ENCODE results near the gene RTN4RL1. TPM values are rescaled to one million over a fixed set of nuclear protein-coding genes. Genes with fewer than 3 reads are reported as not detected.
A peak's percentile ranks its signal among the peaks of the same experiment; 100 is the strongest.

RTN4RL1 gene
- polyA plus RNA-seq, 1 donor = 2.9 TPM

DNA sequence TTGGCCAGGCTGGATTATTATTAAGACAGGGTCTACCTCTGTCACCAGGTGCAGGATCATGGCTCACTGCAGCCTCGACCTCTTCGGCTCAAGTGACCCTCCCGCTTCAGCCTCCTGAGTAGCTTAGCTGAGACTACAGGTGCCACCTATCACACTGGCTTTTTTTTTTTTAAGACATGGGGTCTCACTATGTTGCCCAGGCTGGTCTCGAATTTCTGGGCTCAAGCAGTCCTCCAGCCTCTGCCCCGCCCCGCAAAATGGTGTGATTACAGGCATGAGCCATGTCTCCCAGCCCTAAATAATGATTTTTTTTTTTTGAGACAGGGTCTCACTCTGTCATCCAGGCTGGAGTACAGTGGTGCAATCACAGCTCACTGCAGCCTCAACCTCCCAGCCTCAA is 22.5 kb upstream of the RTN4RL1 start:
- DNase-seq = no peak

DNA sequence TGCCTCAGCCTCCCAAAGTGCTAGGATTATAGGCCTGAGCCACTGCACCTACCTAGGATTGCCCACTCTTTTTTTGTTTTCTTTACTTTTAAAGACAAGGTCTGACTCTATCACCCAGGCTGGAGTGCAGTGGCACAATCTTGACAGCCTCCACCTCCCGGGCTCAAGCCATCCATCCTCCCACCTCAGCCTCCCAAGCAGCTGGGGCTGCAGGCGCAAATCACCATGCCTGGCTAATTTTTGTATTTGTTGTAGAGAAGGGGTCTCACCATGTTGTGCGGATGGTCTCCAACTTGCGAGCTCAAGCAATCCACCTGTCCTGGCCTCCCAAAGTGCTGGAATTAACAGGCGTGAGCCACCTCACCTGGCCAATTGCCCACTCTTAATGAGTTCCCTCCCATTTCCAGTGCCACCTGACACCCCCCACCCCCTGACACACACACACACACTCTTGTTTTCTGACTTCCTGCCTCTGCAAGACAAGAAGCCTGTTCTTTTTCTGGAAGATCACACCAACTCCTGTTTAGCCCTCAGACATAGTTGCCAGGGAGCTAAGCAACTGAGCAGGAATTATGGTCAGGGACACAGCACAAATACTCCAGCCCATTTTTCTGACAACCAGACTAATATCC is 19.2 kb upstream of the RTN4RL1 start:
- no peak for DNase-seq

DNA sequence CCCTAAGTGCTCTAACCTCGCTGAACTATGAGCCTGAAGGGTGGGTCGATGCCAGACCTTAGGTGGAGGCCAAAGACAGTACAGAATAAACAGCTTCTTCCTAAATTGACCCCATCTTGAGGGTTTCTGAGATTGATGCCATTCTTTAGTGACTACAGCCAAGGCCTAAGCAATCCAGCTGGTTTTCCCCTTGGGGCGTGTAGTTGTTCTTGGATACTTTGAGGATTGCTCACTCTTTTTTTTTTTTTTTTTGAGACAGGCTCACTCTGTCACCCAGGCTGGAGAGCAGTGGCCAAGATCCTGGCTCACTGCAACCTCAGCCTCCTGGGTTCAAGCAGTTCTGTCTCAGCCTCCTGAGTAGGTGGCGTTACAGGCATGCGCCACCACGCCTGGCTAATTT is 18.7 kb upstream of the RTN4RL1 start:
- no peak for DNase-seq

DNA sequence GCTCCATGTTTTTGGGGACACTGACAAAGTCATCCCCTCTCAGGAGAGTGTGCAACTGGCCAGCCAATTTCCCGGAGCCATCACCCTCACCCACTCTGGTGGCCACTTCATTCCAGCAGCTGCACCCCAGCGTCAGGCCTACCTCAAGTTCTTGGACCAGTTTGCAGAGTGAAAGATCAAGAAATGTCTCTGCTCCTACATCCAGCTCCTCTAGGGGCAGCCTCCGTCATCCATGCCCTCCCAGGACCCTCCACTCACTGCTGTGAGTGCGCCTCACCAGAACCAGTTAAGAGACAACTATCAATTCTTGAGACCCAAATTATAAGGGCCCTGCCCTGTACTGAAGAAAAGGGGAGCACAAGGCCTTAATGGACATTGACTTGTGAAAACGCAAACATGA is 17.8 kb upstream of the RTN4RL1 start:
- no peak for DNase-seq

DNA sequence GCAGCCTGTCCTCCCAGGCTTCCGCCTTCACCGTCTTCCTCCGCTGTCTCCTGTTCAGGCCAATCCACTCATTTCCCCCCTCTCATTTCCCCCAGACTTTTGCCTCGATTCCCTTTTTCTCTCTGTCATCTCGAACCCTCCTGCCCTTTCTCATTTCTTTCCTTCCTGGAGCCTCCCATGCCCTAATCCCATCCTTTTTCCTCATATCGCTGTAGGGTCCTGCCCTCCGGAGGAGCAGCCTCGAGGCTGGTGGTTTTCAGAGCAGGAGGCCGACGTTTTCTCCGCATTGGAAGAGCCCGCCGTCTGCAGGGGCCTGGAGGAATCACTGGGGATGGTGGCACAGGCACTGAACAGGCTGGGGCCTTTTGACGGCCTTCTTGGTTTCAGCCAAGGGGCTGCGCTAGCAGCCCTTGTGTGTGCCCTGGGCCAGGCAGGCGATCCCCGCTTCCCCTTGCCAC is 17.3 kb upstream of the RTN4RL1 start:
- no peak for DNase-seq

DNA sequence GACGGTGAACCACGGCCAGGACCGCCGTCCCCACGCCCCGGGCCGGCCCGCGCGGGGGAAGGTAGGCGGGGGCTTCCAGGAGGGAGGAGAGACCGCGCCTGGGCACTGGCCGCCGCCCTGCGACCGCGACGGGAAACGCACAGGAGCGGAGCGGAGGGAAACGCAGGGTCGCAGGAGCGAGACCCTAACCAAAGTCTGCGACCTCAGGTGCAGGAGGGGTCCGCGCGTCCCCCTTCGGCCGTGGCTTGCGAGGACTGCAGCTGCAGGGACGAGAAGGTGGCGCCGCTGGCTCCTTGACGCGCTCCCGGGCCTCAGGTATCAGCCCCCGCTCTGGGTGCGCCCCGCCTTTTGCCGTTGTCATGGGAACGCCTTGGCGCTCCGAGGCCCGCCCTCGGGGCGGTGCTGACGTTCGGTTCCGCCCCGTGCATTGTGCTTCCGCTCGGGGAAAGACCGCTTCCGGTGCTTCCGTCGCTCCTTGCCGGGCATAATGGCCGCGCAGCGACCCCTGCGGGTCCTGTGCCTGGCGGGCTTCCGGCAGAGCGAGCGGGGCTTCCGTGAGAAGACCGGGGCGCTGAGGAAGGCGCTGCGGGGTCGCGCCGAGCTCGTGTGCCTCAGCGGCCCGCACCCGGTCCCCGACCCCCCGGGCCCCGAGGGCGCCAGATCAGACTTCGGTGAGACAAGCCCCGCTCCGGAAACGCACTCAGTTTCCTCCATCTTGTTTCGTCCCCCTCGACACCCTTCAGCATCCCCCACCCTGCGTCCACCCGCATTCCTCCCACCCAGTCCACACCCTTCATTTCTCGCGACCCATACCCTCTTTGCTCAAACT is 16.6 kb upstream of the RTN4RL1 start, which contains the start of gene OVCA2:
Gene OVCA2, plus strand, starts transcription at position 462 of the 829 bp plus-strand sequence. Its CDS starts 26 bp downstream, at position 488.
- DNase-seq = peak; percentile 95

DNA sequence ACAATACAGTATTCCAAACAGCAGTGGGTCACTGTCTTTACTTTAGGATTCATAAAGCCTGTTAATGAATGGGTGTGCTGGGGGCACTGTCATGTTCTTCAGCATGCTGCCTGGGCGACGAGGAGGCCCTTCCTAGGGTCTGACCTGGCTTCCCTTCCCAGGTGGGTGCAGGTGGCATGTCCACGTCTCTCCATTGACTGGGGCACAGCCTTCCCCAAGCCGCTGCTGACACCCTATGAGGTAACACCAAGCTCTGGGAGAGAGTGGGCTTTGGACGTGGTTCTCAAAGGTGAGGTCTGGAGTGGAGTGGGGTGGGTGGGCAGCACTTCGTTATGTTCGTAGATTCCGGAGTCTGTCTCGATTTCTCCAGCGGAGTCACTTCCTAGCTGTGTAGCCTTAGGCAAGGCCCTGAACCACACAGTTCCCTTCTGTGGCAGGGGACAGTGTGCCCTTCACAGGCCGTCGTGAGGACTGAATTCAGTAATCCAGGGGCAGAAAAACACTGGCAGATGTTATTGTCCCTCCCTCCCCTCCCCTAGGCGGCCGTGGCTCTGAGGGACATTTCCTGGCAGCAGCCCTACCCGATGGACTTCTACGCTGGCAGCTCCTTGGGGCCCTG is 15.9 kb upstream of the RTN4RL1 start:
- no peak for DNase-seq

DNA sequence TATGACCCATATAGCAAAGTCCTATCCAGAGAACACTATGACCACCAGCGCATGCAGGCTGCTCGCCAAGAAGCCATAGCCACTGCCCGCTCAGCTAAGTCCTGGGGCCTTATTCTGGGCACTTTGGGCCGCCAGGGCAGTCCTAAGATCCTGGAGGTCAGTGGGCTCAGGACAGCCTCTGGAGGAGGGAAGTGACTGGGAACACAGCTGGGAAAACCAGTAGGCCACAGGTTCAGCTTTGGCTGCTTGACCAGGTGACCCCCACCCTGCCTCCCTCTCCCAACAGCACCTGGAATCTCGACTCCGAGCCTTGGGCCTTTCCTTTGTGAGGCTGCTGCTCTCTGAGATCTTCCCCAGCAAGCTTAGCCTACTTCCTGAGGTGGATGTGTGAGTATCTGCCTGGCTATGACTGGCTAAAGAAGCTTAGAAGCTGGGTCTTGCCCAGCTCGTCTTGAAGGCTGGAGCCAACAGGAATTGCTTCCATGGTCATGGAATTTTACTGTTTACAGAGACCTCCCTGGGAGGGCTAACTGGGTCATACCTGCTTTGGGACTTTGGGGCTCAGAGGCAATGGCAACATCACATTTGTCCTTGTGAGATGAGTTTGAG is 15.2 kb upstream of the RTN4RL1 start:
- DNase-seq = no peak

DNA sequence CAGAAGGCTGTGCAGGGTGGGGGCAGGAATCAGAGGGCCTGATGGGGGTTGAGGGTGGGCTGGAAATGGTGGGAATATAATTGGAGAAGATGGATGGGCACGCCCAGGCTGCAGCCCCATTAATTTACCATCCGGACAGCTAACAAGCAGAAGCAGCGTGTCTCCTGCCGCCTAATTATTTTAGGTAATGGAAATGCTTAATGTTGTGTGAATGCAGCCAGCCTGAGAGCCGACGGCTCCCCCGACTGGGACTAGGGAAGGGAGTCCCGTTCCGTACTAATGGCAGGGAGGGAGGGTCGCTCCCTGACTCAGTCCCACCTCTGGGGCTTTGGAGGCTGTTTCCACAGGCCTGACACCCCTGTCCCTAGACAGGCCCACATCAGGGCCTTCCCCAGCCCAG is 12.0 kb upstream of the RTN4RL1 start:
- no peak for DNase-seq

DNA sequence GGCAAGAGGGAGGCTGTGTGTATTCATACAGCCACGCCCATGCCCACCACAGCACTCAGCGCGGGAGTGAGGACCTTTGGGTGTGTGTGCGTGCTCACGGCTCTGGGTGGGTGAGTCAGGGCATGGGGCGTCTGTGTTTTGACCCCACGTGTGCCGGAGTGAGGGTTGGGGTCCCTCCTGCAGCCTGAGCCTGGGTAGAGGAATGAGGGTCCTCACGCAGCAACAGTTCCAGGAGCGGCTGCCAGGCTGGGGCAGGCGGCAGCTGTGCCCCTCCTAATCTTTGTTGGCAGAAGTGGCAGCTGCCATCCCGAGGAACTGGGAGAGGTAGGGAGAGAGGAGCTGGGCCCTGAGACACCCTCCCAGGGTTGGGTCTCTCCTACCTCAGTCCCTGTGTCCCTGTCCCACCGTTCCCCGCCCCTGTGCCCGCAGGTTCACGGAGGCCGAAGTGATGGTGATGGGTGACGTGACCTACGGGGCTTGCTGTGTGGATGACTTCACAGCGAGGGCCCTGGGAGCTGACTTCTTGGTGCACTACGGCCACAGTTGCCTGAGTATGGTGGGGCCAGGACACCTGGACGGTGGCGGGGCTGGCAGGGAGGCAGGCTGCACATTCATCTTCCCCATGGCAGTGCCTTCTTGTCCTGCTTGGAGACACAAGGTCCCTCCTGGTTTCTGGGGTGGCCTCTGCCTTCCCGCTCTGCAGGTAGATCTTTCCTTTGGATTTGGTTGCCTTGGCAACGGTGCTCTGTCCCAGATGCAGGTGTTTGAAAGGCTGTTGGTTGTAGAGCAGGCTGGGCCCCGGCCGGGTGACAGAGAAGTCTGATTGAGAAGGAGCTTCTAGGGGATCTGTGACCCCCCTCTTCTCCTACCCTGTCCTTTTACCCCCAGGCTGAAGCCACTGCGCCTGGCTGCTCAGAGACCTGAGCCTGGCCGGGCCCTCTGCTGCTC is 10.7 kb upstream of the RTN4RL1 start:
- DNase-seq = no peak

DNA sequence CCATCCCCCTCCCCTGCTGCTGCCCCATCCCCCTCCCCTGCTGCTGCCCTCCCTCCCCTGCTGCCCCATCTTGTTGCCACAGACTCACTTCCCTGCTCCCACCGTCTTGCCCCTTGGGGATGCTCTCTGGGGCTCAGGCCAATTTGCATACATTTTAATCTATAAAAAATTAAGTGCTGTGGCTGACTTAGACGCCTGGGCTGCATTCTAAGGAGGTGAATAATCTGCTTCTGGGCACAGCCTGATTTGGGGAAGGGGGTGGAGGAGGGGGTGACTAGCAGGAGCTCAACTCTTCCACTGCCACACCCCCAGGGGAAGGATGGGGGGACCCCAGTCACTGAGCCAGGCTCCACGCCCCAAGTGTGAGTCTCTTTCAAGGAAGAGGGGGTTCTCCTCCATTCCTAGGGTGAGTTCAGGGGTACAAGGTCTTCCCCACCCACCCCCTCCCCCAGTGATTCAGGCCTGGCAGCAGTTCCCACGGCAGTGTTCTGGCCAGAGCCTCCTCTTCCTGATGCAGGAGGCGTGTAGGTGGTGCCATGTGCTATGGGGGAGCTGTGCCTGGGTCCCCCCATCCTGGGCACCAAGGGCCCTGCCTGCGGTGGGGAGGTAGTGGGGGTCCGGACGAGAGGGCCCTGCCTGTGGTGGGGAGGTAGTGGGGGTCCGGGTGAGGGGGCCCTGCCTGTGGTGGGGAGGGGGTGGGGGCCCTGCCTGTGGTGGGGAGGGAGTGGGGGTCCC is 9.8 kb upstream of the RTN4RL1 start:
- DNase-seq = no peak

DNA sequence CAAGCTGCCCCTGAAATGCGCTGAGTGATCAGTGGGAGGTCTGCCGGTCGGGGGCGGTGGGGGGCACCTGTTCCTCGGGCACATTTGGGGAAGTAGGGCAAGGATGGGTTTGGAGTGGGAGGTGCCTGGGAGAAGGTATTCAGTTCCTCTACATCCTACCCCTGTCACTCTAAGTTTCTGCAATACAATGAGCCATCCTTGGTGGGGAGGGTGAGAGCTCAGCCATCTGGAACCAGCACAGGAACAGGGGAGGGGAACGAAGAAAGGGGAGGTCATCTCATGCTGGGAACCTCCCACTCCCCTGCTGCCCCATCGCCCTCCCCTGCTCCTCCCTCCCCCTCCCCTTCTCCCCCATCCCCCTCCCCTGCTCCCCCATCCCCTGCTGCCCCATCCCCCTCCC is 9.0 kb upstream of the RTN4RL1 start:
- DNase-seq = no peak

DNA sequence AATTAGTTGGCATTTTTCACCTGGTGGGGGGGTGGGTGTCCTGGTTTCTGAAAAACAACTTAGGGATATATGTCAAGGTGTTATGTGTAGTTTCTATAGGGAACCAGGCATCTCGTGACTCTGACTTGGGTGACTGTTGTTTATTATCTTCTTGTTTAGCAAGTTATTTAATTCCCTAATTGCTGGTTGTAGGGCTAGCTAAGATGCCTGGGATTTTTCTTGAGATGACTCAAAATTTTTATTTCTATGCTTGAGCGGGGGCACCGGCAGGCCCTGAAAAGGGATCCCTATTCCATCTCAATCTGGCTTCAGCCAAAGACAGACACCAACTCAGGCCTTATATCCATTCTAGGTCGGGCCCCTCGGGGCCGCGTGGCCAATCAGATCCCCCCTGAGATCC is 8.0 kb upstream of the RTN4RL1 start:
- DNase-seq = no peak

DNA sequence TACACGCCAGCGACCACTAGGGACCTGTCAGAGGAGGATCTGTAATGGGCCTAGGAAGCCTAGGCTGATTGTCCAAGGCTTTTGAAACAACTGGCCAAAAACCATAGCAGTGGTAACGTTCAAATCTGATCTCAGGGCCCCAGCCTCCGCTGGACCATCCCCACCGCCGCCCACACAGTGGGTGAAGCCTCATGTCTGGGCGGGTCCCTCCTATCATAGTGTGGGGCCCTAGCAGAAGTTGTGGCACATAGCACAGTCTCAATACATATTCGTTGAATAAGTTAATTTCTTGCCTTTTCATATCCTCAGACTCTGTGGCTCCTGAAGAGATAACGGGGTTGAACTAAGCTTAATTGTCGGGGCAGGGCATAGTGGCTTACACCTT is 5.6 kb upstream of the RTN4RL1 start:
- DNase-seq = no peak

DNA sequence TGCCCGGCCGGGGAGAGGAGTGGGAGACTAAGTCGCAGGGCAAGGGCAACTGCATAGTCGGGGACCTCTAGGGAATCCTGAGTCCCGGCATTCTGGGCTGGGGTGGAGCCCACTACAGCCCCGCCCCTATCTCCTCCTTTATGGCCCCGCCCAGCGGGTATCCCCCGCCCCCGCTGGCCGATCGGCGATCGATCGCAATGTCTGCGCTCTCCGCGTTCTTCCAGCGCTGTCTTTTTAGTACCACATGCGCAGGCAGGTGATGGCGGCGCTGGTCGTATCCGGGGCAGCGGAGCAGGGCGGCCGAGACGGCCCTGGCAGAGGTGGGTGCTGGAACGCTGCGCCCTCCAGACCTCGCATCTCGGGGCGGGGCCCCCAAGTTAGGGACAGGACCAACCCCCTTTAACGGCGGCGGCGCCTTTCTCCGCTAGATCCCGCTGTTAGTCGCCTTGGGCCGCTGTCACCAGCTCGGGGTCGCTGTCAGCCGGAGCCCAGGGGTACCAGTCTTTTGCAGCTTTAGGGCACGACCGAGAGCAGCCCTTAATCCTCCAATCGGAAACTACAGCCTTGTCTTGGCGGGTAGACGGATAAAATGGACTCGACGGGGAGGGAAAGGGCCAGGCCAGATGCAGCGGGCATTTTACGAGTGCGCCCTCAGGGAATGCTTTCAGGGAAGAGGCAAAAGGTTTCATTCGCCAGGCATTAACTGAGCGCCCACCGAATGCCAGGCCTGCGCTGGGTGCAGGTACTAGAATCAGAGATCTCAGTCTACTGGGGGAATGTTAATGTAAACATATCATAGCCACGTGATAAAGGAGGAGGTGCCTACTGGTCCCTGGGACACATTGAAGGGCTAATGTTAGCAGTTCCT is 5.0 kb upstream of the RTN4RL1 start, which contains the start of gene DPH1:
Gene DPH1, plus strand, starts transcription at position 243 of the 868 bp plus-strand sequence. Its CDS starts 17 bp downstream, at position 260.
- DNase-seq = peak; percentile 88

DNA sequence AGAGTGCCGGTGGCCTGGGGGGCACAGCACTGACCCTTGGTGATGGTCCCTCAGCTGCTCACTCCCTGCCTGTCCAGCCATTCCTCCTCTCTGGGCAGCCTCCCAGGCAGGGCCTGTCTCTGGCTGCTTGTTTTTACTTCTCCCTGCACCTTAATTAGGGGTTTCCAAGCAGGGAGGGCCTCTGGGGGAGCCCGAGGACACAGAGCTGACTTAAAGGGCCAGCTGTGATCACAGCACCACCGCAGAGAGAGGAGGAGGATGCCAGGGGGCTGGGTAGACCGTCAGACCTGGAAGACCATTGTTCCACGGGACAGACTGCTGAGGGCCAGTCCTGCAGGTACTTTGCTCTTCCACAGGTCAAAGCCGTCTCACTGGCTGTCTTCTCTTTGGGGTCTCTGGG is 3.6 kb upstream of the RTN4RL1 start:
- no peak for DNase-seq

DNA sequence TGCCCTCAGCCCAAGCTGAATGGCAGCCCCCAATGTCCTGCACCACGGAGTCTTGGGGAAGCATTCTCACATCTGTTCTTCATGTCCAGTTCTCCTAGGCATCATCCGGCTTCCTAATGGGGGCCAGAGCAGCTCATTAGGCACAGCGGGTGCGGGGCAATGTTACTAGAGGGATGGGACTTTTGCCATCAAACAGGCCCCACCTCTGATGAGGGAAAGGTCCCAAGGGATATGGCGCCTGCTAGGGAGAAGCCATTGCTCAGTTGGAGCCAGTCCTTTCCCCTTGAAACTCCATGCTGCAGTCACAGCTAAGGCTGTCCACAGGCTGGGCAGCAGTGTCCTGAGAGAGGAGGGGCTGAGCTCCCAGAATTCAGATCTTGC is 3.1 kb upstream of the RTN4RL1 start:
- DNase-seq = no peak

DNA sequence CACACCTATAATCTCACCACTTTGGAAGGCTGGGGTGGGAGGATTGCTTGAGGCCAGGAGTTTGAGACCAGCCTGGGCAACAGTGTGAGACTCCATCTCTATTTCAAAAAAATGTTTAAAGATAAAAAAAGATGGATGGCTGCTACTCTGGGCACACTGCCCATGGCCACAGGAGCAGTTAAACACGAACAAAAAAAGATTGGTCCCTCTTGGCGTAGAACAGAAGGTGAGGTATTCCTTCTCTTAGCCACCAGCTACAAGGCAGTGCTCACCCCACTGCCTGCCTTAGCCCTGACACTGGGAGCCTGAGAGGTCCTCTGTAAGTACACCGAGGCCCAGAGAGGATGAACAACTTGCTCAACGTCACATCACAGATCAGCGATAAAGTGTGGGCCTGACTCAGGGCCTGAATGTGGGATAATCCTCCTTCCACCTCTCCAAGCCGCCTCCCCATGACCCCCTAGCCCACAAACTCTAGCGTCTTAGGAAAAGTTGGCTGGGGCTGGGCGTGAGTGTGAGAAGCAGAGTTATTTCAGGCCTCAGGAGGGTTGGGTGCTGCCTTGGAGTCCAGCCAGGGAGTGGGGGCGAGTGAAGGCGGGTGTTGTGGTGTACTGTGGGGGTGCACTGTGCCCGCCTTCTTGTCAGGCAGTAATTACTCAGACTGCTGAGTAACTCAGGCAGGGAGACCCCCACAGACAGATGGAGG is 2.5 kb upstream of the RTN4RL1 start:
- no peak for DNase-seq

DNA sequence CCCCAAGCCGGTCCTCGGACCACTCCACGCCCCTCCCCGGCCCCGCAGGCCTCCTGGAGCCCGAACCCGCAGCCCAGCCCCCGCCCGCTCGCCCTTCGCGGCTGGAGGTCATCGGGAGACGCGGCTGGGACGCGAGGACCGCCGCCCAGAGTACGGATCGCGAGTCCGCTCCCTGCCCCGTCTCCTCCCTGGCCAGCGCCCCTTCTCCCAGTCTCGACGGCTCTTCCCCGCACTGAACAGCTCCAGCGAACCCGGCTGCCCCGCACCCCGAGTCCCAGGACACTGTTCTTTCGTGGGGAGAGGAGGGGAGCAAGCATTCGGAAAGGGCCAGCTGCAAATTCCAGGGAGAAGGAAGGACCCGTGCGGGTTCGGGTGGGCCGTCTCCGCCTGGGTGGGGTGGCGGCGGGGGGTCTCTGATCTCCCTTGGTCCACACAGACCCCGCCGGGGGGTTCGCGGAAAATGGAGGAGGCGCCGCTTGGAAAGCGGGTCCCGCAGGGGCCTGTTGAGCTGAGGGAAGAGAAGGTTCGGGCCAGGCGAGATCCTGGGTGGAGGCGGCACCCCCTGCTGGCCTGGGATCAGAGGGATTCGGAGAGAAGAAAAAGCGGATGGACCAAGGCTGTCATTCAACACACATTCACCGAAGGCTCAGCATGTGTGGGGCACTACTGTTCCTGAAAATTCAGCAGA is 632 bp upstream of the RTN4RL1 start:
- DNase-seq = no peak
